ENCODE results near the gene TNP1.

Gene TNP1

DNA sequence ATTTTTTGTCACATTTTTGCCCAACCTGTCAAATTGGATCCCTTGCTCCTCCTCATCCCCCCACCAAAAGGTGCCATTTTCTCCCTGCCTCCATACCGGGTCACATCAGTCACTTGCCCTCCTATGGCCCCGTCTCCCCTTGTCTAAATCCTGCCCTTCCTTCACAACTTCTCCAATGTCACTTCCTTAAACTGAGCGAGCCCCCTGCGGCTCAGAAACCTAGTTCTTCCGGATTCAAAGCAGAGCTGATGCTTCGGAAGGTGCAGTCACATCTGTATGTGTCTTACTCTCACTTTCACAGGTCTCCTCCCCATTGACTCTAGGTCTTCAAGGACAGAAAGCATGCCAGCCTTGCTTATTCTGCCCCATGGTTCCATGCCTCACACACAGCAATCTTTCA, 22.1 kb downstream of the TNP1 start:
- DNase-seq: no peak

DNA sequence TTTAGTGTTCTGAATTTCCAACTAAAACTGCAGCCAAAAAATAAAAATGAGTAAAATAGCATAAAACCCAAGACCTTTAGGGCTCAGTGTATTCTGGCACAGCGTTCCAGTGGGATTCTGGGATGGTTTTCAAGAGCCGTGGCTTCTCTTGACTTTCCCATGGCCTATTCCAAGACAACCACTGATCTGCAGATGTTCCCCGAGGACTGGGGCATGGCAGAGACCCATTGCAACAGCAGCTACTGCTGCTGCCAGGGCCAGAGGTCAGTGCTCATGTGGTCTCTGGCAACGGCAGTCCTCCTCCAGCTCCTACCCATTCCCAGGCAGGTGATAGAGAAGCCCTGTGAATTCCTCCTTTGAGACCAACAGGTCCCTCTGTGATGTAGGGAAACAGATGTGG, 26.8 kb downstream of the TNP1 start:
- DNase-seq: no peak

GRCh38 chr2:216830346-216830745, 29.5 kb downstream of the TNP1 start:
- no peak for DNase-seq

DNA sequence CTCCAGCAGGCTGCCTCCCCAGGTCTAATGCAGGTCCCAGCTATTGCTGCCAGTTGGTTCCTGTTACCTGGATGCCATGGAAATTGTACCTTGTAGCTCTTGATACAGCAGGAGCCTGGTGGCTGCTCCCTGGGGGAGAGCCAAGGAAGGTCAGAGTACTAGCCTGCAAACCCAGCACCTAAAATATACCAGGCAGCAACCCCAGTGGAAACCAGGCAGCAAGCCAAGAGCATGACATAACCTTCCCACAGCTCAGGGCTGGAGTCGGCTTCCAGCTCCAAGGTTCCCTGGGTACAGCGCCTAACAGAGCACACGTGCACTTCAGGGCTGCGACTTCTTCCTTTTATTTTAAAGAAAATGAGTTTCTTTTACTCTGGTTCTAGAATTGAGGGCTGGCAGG, 30.3 kb downstream of the TNP1 start:
- DNase-seq: no peak

GRCh38 chr2:216827073-216827720, 32.7 kb downstream of the TNP1 start:
- no peak for DNase-seq

- DNase-seq: no peak
These were observed 37.4 kb downstream of the TNP1 start for GRCh38 chr2:216822470-216822869.

DNA sequence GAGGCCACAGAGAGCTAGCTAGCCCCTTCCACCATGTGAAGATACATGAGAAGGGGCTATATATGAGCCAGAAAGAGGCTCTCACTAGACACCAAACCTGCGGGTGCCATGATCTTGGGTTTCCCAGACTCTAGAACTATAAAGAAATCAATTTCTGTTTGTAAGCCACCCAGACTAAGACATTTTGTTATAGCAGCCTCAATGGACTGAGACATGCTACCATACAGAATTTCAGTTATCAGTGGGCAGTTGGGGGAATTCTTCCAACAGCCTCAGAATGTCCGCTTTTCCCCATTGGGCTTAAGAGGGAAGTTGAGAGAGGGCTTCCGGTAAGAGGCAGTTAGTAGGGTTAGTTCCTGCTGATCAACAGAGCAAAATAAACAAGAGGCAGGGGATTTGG, 39.2 kb downstream of the TNP1 start:
- no peak for DNase-seq

GRCh38 chr2:216819766-216820165, 40.1 kb downstream of the TNP1 start:
- no peak for DNase-seq

GRCh38 chr2:216819055-216819454, 40.8 kb downstream of the TNP1 start:
- no peak for DNase-seq

DNA sequence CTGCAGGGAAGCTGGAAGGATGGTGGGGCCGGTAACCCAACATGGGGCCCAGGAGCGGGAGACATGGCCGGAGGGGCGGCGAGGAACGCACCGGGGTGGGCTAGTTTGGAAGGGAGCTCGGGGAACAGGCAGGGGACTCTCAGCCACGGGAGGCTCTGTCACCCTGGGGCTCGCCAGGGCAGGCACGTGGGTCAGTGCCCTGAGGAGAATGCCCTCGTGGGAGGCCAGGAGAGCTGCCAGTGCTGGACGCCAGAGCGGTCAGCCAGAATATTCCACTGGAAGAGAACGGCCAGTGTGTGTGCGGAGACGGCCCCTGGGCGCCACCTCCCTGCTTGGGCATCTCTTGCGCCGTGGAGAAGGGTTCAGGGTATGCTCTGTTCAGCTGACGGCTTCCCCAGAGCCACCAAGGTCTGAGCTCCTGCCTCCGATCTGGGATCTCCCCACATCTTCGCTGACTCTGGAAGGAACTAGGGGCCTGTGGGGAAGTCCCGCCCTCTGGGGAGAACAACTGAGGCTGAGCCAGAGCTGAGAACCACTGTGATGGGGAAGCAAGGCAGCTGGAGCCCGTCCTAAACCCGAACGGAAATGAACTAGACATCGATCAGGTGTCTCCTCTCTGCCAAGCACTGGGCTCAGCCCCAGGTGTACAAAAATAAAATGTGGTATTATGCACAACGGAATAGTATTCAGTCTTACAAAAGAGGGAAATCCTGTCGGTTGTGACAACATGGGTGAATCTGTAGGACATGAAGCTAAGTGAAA, 49.3 kb downstream of the TNP1 start:
- DNase-seq: no peak

Measured in T1000 (cell line).